Activated CD8-positive, alpha-beta T cell treated with anti-CD3 and anti-CD28 coated beads for 36 hours (primary cell): ENCODE measurements around the gene NPAS2. TPM values are rescaled to one million over a fixed set of nuclear protein-coding genes. Genes with fewer than 3 reads are reported as not detected.

Experiments used
- ATAC-seq: fragments of 200-7000 bp; cut with Tn5 transposase; one replicate; pipeline ENCODE4 v1.10.0; 2021; ENCODE audit warnings: mild to moderate bottlenecking, moderate library complexity
- CTCF ChIA-PET: fragments of 350-600 bp; sonication (Branson Sonifier 250); formaldehyde crosslinking; loops from one replicate; lab custom pipeline; 2021; ENCODE audit warnings: antibody characterized with exemption; lab: Charles Lee
- POLR2A ChIA-PET: fragments of 350-600 bp; sonication (Branson Sonifier 250); formaldehyde crosslinking; loops from one replicate; lab custom pipeline; 2021; ENCODE audit warnings: antibody characterized with exemption; lab: Charles Lee
- DNase-seq: peaks from one replicate; pipeline ENCODE4 v3.0.0-alpha.2; 2020
- H3K27ac Mint-ChIP-seq: one replicate; pipeline ENCODE4 v1.8.0; 2021; ENCODE audit warnings: mild to moderate bottlenecking, mixed read lengths
- H3K27me3 Mint-ChIP-seq: one replicate; pipeline ENCODE4 v1.8.0; 2021; ENCODE audit warnings: mixed read lengths
- H3K36me3 Mint-ChIP-seq: one replicate; pipeline ENCODE4 v1.8.0; 2021; ENCODE audit warnings: low read depth, mixed read lengths
- H3K4me1 Mint-ChIP-seq: one replicate; pipeline ENCODE4 v1.8.0; 2021; ENCODE audit warnings: low read depth, mixed read lengths
- H3K4me3 Mint-ChIP-seq: one replicate; pipeline ENCODE4 v1.8.0; 2021; ENCODE audit warnings: mild to moderate bottlenecking, moderate library complexity, mixed read lengths
- H3K9me3 Mint-ChIP-seq: one replicate; pipeline ENCODE4 v1.8.0; 2021; ENCODE audit warnings: mixed read lengths
- intact Hi-C: fragments of 100-400 bp; cut with micrococcal nuclease; formaldehyde crosslinking; loops from one replicate; pipeline ENCODE4 v1.10.0; 2022
- total RNA-seq, 2 experiments: library from RNA; stranded (reverse); gene quantifications; one replicate each; pipeline ENCODE4 v1.2.3, GENCODE V29; 2021
- TF ChIP-seq, protein P1 (sequence below): fragments of 200-600 bp; IDR thresholded peaks from one replicate; pipeline ENCODE4 v1.8.0; 2022; ENCODE audit warnings: antibody characterized with exemption, mild to moderate bottlenecking

The NPAS2 gene
- total RNA-seq, 2 experiments from 2014 or later = 14.4 to 15.2 TPM

- POLR2A ChIA-PET = no interaction called here
- no peaks in the 10 kb centered on the region for H3K9me3 Mint-ChIP-seq
- DNase-seq (no peak), ATAC-seq (no peak)
- no peak overlapping the region for H3K27ac Mint-ChIP-seq
- CTCF ChIA-PET = no interaction called here
- no peaks in the 10 kb centered on the region for H3K4me1 Mint-ChIP-seq
- intact Hi-C loops = no loop called here
- no peaks in the 10 kb centered on the region for H3K27me3 Mint-ChIP-seq
- H3K36me3 Mint-ChIP-seq = peaks cover 2% of the 10 kb centered on the region
- TF ChIP-seq, protein P1, sequence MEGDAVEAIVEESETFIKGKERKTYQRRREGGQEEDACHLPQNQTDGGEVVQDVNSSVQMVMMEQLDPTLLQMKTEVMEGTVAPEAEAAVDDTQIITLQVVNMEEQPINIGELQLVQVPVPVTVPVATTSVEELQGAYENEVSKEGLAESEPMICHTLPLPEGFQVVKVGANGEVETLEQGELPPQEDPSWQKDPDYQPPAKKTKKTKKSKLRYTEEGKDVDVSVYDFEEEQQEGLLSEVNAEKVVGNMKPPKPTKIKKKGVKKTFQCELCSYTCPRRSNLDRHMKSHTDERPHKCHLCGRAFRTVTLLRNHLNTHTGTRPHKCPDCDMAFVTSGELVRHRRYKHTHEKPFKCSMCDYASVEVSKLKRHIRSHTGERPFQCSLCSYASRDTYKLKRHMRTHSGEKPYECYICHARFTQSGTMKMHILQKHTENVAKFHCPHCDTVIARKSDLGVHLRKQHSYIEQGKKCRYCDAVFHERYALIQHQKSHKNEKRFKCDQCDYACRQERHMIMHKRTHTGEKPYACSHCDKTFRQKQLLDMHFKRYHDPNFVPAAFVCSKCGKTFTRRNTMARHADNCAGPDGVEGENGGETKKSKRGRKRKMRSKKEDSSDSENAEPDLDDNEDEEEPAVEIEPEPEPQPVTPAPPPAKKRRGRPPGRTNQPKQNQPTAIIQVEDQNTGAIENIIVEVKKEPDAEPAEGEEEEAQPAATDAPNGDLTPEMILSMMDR = no peak
- no peak overlapping the region for H3K4me3 Mint-ChIP-seq
Observed at GRCh38 chr2:100974712-100975520, 155.0 kb downstream of the NPAS2 start.

DNA sequence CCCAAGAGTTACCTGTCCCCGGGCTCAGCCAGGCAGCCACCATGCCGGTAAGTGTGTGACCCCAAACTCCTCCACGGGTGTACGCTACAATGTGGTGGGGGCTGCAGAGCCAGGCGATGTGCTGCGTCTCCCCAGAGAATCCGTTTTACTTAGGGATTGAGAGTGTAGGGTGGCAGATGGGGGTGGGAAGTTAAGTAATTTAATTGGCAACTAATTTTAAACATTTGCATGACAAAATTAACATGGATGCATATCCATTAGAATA, 155.5 kb downstream of the NPAS2 start:
- CTCF ChIA-PET = no interaction called here

GRCh38 chr2:100976061-100976460, 156.1 kb downstream of the NPAS2 start:
- intact Hi-C loops = no loop called here
- H3K27ac Mint-ChIP-seq = no peak overlapping the region
- no peaks in the 10 kb centered on the region for H3K9me3 Mint-ChIP-seq
- no peak overlapping the region for H3K4me3 Mint-ChIP-seq
- ChIA-PET CTCF (interaction anchor here (1.5 kb wide), 1 partner anchor 247 kb away, joined by 4 read pairs; no protein-coding TSS in a partner anchor), POLR2A (no interaction called here)
- no peaks in the 10 kb centered on the region for H3K27me3 Mint-ChIP-seq
- H3K4me1 Mint-ChIP-seq = no peaks in the 10 kb centered on the region
- TF ChIP-seq, protein P1 = no peak
- H3K36me3 Mint-ChIP-seq = peaks cover 2% of the 10 kb centered on the region
- no peak for DNase-seq
- ATAC-seq = no peak

More for the DNA sequence above, 155.5 kb downstream of the NPAS2 start:
- Mint-ChIP-seq H3K27me3 (no peaks in the 10 kb centered on the region), H3K9me3 (no peaks in the 10 kb centered on the region), H3K4me1 (no peaks in the 10 kb centered on the region), H3K27ac (no peak overlapping the region), H3K36me3 (peaks cover 2% of the 10 kb centered on the region), H3K4me3 (no peak overlapping the region)
- ATAC-seq = no peak
- TF ChIP-seq, protein P1 = no peak
- POLR2A ChIA-PET = no interaction called here
- intact Hi-C loops = no loop called here
- no peak for DNase-seq

GRCh38 chr2:100976645-100977391, 156.9 kb downstream of the NPAS2 start:
- TF ChIP-seq, protein P1 = no peak
- Mint-ChIP-seq H3K36me3 (no peaks in the 10 kb centered on the region), H3K9me3 (no peaks in the 10 kb centered on the region), H3K27me3 (no peaks in the 10 kb centered on the region), H3K4me1 (no peaks in the 10 kb centered on the region), H3K4me3 (no peak overlapping the region), H3K27ac (no peak overlapping the region)
- intact Hi-C loops = no loop called here
- ATAC-seq (no peak), DNase-seq (no peak)
- CTCF ChIA-PET = interaction anchor here (1.5 kb wide), 1 partner anchor 247 kb away, joined by 4 read pairs; no protein-coding TSS in a partner anchor
- POLR2A ChIA-PET = no interaction called here

DNA sequence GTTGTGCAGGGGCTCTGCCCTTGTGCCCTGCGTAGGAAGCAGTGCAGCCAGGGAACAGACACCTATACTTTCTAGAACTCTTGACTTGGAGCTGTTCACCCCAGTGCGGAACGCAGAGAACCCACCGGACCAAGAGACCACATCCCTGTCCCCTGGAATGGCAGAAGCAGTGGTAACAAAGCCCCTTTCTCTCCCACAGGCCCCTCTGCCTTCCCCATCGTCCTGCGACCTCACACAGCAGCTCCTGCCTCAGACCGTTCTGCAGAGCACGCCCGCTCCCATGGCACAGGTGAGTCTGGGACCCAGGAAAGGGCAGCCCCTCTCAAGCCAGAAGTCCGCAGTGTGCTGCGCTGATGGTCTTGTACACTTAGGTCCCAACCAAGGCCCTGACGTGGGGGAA, 157.6 kb downstream of the NPAS2 start:
- TF ChIP-seq, protein P1 = no peak
- DNase-seq (no peak), ATAC-seq (no peak)
- H3K36me3 Mint-ChIP-seq = no peaks in the 10 kb centered on the region
- CTCF ChIA-PET = no interaction called here
- H3K27ac Mint-ChIP-seq = no peak overlapping the region
- no peaks in the 10 kb centered on the region for H3K27me3 Mint-ChIP-seq
- H3K4me3 Mint-ChIP-seq = no peak overlapping the region
- intact Hi-C loops = no loop called here
- no peaks in the 10 kb centered on the region for H3K4me1 Mint-ChIP-seq
- no peaks in the 10 kb centered on the region for H3K9me3 Mint-ChIP-seq
- POLR2A ChIA-PET = no interaction called here
